GM18858 (cell line): Measurements from ENCODE around the gene NEUROG3.
"Not testable (repeated sequence)": the region's sequence is repeated elsewhere in the genome, so short reads cannot be mapped to it uniquely, and the experiment has no call there.

ENCODE experiments used
- ATAC-seq: cut with Tn5 transposase; IDR thresholded peaks from one replicate; pipeline ENCODE4 v1.9.1; 2021; ENCODE audit not compliant: unreplicated experiment

Gene NEUROG3

GRCh38 chr10:69572159-69573055 lies 815 bp downstream of the NEUROG3 start:
- no peak for ATAC-seq

- ATAC-seq, result no peak
Measured at GRCh38 chr10:69571618-69572158, 1.5 kb downstream of the NEUROG3 start.

GRCh38 chr10:69570050-69570816 lies 3.0 kb downstream of the NEUROG3 start:
- no peak for ATAC-seq

- ATAC-seq, result no peak
Measured at GRCh38 chr10:69569396-69569934, 3.8 kb downstream of the NEUROG3 start.

GRCh38 chr10:69568472-69569395 lies 4.5 kb downstream of the NEUROG3 start:
- no peak for ATAC-seq

- ATAC-seq, result no peak
Measured at GRCh38 chr10:69567920-69568319, 5.3 kb downstream of the NEUROG3 start.

GRCh38 chr10:69562731-69563254 lies 10.4 kb downstream of the NEUROG3 start:
- no peak for ATAC-seq

- ATAC-seq, result no peak
Measured at GRCh38 chr10:69559525-69559924, 13.7 kb downstream of the NEUROG3 start.

- ATAC-seq, result no peak
Measured at GRCh38 chr10:69558559-69558958, 14.7 kb downstream of the NEUROG3 start.

GRCh38 chr10:69554611-69555010 lies 18.6 kb downstream of the NEUROG3 start:
- no peak for ATAC-seq

GRCh38 chr10:69553328-69553727 lies 19.9 kb downstream of the NEUROG3 start:
- ATAC-seq, result no peak

GRCh38 chr10:69552268-69552667 lies 21.0 kb downstream of the NEUROG3 start:
- ATAC-seq, result no peak

GRCh38 chr10:69549959-69550358 lies 23.3 kb downstream of the NEUROG3 start:
- no peak for ATAC-seq

GRCh38 chr10:69541463-69541862 lies 31.8 kb downstream of the NEUROG3 start:
- ATAC-seq, result no peak

- ATAC-seq, result no peak
Measured at GRCh38 chr10:69538461-69538860, 34.8 kb downstream of the NEUROG3 start.

GRCh38 chr10:69537449-69537848 lies 35.8 kb downstream of the NEUROG3 start:
- no peak for ATAC-seq

- ATAC-seq, result not testable (repeated sequence)
Measured at GRCh38 chr10:69536521-69536920, 36.7 kb downstream of the NEUROG3 start.

- ATAC-seq, result no peak
Measured at GRCh38 chr10:69533658-69534057, 39.6 kb downstream of the NEUROG3 start.

GRCh38 chr10:69527961-69528360 lies 45.3 kb downstream of the NEUROG3 start:
- no peak for ATAC-seq
